HG02981 (cell line): Measurements from ENCODE around the gene ZHX3.

ENCODE experiments used
- ATAC-seq: cut with Tn5 transposase; IDR thresholded peaks from one replicate; pipeline ENCODE4 v1.9.1; 2021; ENCODE audit warnings: mild to moderate bottlenecking, moderate library complexity; ENCODE audit not compliant: unreplicated experiment

The ZHX3 gene

GRCh38 chr20:41232973-41233926 lies 84.3 kb downstream of the ZHX3 start:
- no peak for ATAC-seq

GRCh38 chr20:41231136-41231535 lies 86.4 kb downstream of the ZHX3 start:
- no peak for ATAC-seq

- no peak for ATAC-seq
Measured at GRCh38 chr20:41230136-41230535, 87.4 kb downstream of the ZHX3 start.

GRCh38 chr20:41229259-41229658 lies 88.3 kb downstream of the ZHX3 start:
- no peak for ATAC-seq

GRCh38 chr20:41228858-41229257 lies 88.7 kb downstream of the ZHX3 start:
- peak; percentile 52 for ATAC-seq

- no peak for ATAC-seq
Measured at GRCh38 chr20:41226426-41226825, 91.1 kb downstream of the ZHX3 start.

- no peak for ATAC-seq
Measured at GRCh38 chr20:41225091-41225490, 92.4 kb downstream of the ZHX3 start.

- no peak for ATAC-seq
Measured at GRCh38 chr20:41224281-41224680, 93.2 kb downstream of the ZHX3 start.

GRCh38 chr20:41223112-41223511 lies 94.4 kb downstream of the ZHX3 start:
- ATAC-seq, result no peak

GRCh38 chr20:41222703-41223102 lies 94.8 kb downstream of the ZHX3 start:
- ATAC-seq, result no peak

GRCh38 chr20:41222296-41222695 lies 95.2 kb downstream of the ZHX3 start:
- ATAC-seq, result no peak

- no peak for ATAC-seq
Measured at GRCh38 chr20:41221614-41222218, 95.8 kb downstream of the ZHX3 start.

GRCh38 chr20:41219824-41220223 lies 97.7 kb downstream of the ZHX3 start:
- ATAC-seq, result no peak

- no peak for ATAC-seq
Measured at GRCh38 chr20:41218466-41218865, 99.1 kb downstream of the ZHX3 start.

GRCh38 chr20:41217422-41217821 lies 100.1 kb downstream of the ZHX3 start:
- ATAC-seq, result no peak

GRCh38 chr20:41214666-41215065 lies 102.9 kb downstream of the ZHX3 start:
- ATAC-seq, result no peak

GRCh38 chr20:41214202-41214601 lies 103.3 kb downstream of the ZHX3 start:
- ATAC-seq, result no peak

GRCh38 chr20:41213150-41213820 lies 104.2 kb downstream of the ZHX3 start:
- no peak for ATAC-seq

GRCh38 chr20:41205313-41205712 lies 112.2 kb downstream of the ZHX3 start:
- ATAC-seq, result no peak

GRCh38 chr20:41204304-41205265 lies 112.9 kb downstream of the ZHX3 start:
- no peak for ATAC-seq

GRCh38 chr20:41203660-41204059 lies 113.9 kb downstream of the ZHX3 start:
- ATAC-seq, result no peak
